Chondrocyte (in vitro differentiated cells): ENCODE results near the gene PCDHGC3. TPM values are rescaled to one million over a fixed set of nuclear protein-coding genes. Genes with fewer than 3 reads are reported as not detected.

Source experiments
- DNase-seq: peaks from one replicate; pipeline ENCODE4 v3.0.0; 2021; ENCODE audit warnings: mixed read lengths, low spot score
- H3K27ac Mint-ChIP-seq: one replicate; pipeline ENCODE4 v1.8.0; 2021; ENCODE audit warnings: mild to moderate bottlenecking, moderate library complexity, mixed read lengths; ENCODE audit not compliant: unreplicated experiment
- H3K27me3 Mint-ChIP-seq: 2 replicates; pipeline ENCODE4 v1.8.0; 2021; ENCODE audit warnings: low read depth, mixed read lengths
- H3K36me3 Mint-ChIP-seq: 2 replicates; pipeline ENCODE4 v1.8.0; 2021; ENCODE audit warnings: low read depth, mixed read lengths
- H3K4me1 Mint-ChIP-seq: 2 replicates; pipeline ENCODE4 v1.8.0; 2021; ENCODE audit warnings: low read depth, mild to moderate bottlenecking, mixed read lengths
- H3K4me3 Mint-ChIP-seq: one replicate; pipeline ENCODE4 v1.8.0; 2021; ENCODE audit warnings: mild to moderate bottlenecking, moderate library complexity, mixed read lengths; ENCODE audit not compliant: unreplicated experiment
- H3K9me3 Mint-ChIP-seq: 2 replicates; pipeline ENCODE4 v1.8.0; 2021; ENCODE audit warnings: low read depth, mixed read lengths
- CTCF ChIP-seq: fragments of 200-600 bp; sonication (generic); IDR thresholded peaks from 2 replicates; pipeline ENCODE4 v1.5.0; 2021; ENCODE audit warnings: antibody characterized with exemption, mild to moderate bottlenecking, moderate library complexity
- total RNA-seq: library from RNA; stranded (reverse); gene quantifications from 3 replicates; pipeline ENCODE4 v1.2.1, GENCODE V29; 2021

PCDHGC3 gene
- total RNA-seq, 1 donor from 2014 or later = 90.8 TPM

GRCh38 chr5:141478321-141478945 is 2.7 kb downstream of the PCDHGC3 start:
- no peak for DNase-seq
- Mint-ChIP-seq H3K27me3 (no peaks in the 10 kb centered on the region), H3K27ac (peak overlapping the region; percentile 8), H3K4me1 (peaks cover 71% of the 10 kb centered on the region), H3K36me3 (peaks cover 4% of the 10 kb centered on the region), H3K9me3 (no peaks in the 10 kb centered on the region), H3K4me3 (peak overlapping the region; percentile 95)
- no peak for TF ChIP-seq CTCF

GRCh38 chr5:141479776-141480175 is 4.0 kb downstream of the PCDHGC3 start:
- Mint-ChIP-seq H3K9me3 (no peaks in the 10 kb centered on the region), H3K4me3 (no peak overlapping the region), H3K27me3 (no peaks in the 10 kb centered on the region), H3K27ac (no peak overlapping the region), H3K4me1 (peaks cover 81% of the 10 kb centered on the region), H3K36me3 (peaks cover 4% of the 10 kb centered on the region)
- TF ChIP-seq CTCF = no peak
- no peak for DNase-seq

- Mint-ChIP-seq H3K27me3 (no peaks in the 10 kb centered on the region), H3K4me3 (no peak overlapping the region), H3K36me3 (peaks cover 4% of the 10 kb centered on the region), H3K4me1 (peaks cover 55% of the 10 kb centered on the region), H3K9me3 (no peaks in the 10 kb centered on the region), H3K27ac (no peak overlapping the region)
- DNase-seq = no peak
- no peak for TF ChIP-seq CTCF
These were observed 8.1 kb downstream of the PCDHGC3 start for GRCh38 chr5:141483902-141484301.

- no peak for DNase-seq
- Mint-ChIP-seq H3K9me3 (no peaks in the 10 kb centered on the region), H3K36me3 (peaks cover 4% of the 10 kb centered on the region), H3K4me1 (peaks cover 56% of the 10 kb centered on the region), H3K27me3 (no peaks in the 10 kb centered on the region), H3K4me3 (peak overlapping the region; percentile 50), H3K27ac (no peak overlapping the region)
- TF ChIP-seq CTCF = no peak
These were observed 8.5 kb downstream of the PCDHGC3 start for GRCh38 chr5:141484310-141484640.

GRCh38 chr5:141484641-141485311 is 9.0 kb downstream of the PCDHGC3 start, which contains the start of gene PCDHGC4:
Gene PCDHGC4 (plus strand): TSS chr5:141485030. CDS start chr5:141485174, 144 bp downstream.
- H3K9me3 Mint-ChIP-seq = no peaks in the 10 kb centered on the region
- no peaks in the 10 kb centered on the region for H3K27me3 Mint-ChIP-seq
- no peak for TF ChIP-seq CTCF
- no peak within 1 kb of the TSS for H3K27ac Mint-ChIP-seq
- H3K4me1 Mint-ChIP-seq = peaks cover 55% of the 10 kb centered on the region
- DNase-seq = no peak
- H3K36me3 Mint-ChIP-seq = peaks cover 4% of the 10 kb centered on the region
- peak within 1 kb of the TSS; percentile 50 for H3K4me3 Mint-ChIP-seq
